H1 (cell line): ENCODE measurements around the gene MAN1A2. TPM values are rescaled to one million over a fixed set of nuclear protein-coding genes. Genes with fewer than 3 reads are reported as not detected.

Experiments
- RFX5 ChIP-seq: IDR thresholded peaks from 2 replicates; pipeline ENCODE4 v1.6.1; 2011; ENCODE audit warnings: low read depth, low read length, improper control_type of control experiment, borderline replicate concordance
- SIRT6 ChIP-seq: IDR thresholded peaks from one replicate; pipeline ENCODE4 v1.7.1; 2012; ENCODE audit warnings: low read length, inconsistent platforms
- SRF ChIP-seq: IDR thresholded peaks from 2 replicates; pipeline ENCODE4 v1.6.1; 2011; ENCODE audit warnings: mild to moderate bottlenecking, low read depth, low read length, moderate library complexity
- TEAD4 ChIP-seq: IDR thresholded peaks from 2 replicates; pipeline ENCODE4 v1.6.1; 2012; ENCODE audit warnings: low read depth, low read length, inconsistent platforms, mixed read lengths
- polyA plus RNA-seq, 7 experiments: library from polyadenylated mRNA; depleted of rRNA in 3 of 7; stranded (reverse) in 5 of 7; unstranded in 2 of 7; fragments of >200 nt in 5 of 7; fragments of 200-250 nt in 2 of 7; gene quantifications; 1 replicate in 5 of 7; 2 replicates in 1 of 7; 4 replicates in 1 of 7; pipeline versions ENCODE4 v1.2.1 to v1.2.3, GENCODE V29; 2011 to 2013; ENCODE audit warnings: missing spikeins in 2 of 7, mixed read lengths in 2 of 7
- total RNA-seq: library from RNA; stranded (reverse); fragmentation: NEBNext Ultra II Directional; extraction: Animal tissue kit (Norgen Biotek cat#: 25700); gene quantifications from 2 replicates; pipeline ENCODE4 v1.2.1, GENCODE V29; 2021
- TF ChIP-seq, protein P1 (sequence below): fragments of 300-600 bp; sonication (generic); IDR thresholded peaks from 2 replicates; pipeline ENCODE4 v1.7.1; 2012; ENCODE audit warnings: low read length, moderate library complexity, mild to moderate bottlenecking, inconsistent platforms; ENCODE audit not compliant: insufficient replicate concordance
- TF ChIP-seq, protein P2 (sequence below): IDR thresholded peaks from 2 replicates; pipeline ENCODE4 v1.6.1; 2012; ENCODE audit warnings: inconsistent platforms

The MAN1A2 gene
- total and polyA plus RNA-seq, 2 of the 8 experiments (the other 6 are each of a cell fraction or from before 2014, with no cell fraction given) = 5.5 to 18.8 TPM

DNA sequence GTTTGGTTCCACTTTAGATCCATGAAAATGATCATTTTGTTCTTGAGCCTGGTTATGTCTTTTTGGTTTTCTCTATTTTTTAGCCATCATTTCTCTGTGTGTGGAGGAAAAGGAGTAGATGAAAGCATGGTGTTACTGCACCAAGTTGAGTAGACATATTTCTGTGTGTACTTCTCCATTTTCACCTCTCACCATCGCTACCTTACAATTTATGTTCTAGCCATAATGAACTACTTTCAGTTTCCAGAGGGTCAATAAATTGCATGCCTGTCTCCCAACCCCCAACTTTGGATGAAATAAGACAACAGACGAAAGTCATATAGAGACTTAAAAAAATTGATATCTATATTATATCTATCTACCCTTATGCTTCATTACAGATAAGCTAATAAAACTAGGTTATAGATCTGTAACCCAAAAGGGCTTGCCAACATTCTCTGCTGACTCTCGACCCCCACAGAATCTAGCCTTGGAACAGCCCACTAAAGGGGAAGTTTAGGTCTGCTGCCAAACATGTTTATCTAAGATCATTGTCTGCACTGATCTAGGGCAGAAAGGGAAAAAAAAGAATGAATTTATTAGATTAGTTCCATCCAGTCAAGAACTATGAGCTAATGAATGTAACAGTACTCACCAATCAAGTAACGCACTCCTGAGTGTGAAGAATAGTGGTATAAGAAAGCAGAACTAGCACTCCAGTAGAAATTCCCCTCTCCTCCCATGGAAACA, 7.5 kb upstream of the MAN1A2 start (continued):
- TF ChIP-seq, protein P1, sequence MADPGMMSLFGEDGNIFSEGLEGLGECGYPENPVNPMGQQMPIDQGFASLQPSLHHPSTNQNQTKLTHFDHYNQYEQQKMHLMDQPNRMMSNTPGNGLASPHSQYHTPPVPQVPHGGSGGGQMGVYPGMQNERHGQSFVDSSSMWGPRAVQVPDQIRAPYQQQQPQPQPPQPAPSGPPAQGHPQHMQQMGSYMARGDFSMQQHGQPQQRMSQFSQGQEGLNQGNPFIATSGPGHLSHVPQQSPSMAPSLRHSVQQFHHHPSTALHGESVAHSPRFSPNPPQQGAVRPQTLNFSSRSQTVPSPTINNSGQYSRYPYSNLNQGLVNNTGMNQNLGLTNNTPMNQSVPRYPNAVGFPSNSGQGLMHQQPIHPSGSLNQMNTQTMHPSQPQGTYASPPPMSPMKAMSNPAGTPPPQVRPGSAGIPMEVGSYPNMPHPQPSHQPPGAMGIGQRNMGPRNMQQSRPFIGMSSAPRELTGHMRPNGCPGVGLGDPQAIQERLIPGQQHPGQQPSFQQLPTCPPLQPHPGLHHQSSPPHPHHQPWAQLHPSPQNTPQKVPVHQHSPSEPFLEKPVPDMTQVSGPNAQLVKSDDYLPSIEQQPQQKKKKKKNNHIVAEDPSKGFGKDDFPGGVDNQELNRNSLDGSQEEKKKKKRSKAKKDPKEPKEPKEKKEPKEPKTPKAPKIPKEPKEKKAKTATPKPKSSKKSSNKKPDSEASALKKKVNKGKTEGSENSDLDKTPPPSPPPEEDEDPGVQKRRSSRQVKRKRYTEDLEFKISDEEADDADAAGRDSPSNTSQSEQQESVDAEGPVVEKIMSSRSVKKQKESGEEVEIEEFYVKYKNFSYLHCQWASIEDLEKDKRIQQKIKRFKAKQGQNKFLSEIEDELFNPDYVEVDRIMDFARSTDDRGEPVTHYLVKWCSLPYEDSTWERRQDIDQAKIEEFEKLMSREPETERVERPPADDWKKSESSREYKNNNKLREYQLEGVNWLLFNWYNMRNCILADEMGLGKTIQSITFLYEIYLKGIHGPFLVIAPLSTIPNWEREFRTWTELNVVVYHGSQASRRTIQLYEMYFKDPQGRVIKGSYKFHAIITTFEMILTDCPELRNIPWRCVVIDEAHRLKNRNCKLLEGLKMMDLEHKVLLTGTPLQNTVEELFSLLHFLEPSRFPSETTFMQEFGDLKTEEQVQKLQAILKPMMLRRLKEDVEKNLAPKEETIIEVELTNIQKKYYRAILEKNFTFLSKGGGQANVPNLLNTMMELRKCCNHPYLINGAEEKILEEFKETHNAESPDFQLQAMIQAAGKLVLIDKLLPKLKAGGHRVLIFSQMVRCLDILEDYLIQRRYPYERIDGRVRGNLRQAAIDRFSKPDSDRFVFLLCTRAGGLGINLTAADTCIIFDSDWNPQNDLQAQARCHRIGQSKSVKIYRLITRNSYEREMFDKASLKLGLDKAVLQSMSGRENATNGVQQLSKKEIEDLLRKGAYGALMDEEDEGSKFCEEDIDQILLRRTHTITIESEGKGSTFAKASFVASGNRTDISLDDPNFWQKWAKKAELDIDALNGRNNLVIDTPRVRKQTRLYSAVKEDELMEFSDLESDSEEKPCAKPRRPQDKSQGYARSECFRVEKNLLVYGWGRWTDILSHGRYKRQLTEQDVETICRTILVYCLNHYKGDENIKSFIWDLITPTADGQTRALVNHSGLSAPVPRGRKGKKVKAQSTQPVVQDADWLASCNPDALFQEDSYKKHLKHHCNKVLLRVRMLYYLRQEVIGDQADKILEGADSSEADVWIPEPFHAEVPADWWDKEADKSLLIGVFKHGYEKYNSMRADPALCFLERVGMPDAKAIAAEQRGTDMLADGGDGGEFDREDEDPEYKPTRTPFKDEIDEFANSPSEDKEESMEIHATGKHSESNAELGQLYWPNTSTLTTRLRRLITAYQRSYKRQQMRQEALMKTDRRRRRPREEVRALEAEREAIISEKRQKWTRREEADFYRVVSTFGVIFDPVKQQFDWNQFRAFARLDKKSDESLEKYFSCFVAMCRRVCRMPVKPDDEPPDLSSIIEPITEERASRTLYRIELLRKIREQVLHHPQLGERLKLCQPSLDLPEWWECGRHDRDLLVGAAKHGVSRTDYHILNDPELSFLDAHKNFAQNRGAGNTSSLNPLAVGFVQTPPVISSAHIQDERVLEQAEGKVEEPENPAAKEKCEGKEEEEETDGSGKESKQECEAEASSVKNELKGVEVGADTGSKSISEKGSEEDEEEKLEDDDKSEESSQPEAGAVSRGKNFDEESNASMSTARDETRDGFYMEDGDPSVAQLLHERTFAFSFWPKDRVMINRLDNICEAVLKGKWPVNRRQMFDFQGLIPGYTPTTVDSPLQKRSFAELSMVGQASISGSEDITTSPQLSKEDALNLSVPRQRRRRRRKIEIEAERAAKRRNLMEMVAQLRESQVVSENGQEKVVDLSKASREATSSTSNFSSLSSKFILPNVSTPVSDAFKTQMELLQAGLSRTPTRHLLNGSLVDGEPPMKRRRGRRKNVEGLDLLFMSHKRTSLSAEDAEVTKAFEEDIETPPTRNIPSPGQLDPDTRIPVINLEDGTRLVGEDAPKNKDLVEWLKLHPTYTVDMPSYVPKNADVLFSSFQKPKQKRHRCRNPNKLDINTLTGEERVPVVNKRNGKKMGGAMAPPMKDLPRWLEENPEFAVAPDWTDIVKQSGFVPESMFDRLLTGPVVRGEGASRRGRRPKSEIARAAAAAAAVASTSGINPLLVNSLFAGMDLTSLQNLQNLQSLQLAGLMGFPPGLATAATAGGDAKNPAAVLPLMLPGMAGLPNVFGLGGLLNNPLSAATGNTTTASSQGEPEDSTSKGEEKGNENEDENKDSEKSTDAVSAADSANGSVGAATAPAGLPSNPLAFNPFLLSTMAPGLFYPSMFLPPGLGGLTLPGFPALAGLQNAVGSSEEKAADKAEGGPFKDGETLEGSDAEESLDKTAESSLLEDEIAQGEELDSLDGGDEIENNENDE = no peak
- TF ChIP-seq SIRT6 = no peak
- TF ChIP-seq TEAD4 = no peak
- no peak for TF ChIP-seq RFX5
- TF ChIP-seq, protein P2, sequence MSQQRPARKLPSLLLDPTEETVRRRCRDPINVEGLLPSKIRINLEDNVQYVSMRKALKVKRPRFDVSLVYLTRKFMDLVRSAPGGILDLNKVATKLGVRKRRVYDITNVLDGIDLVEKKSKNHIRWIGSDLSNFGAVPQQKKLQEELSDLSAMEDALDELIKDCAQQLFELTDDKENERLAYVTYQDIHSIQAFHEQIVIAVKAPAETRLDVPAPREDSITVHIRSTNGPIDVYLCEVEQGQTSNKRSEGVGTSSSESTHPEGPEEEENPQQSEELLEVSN = no peak
- no peak for TF ChIP-seq SRF
